ENCODE measurements around the gene ZDHHC11B.

The ZDHHC11B gene

GRCh38 chr5:675111-675870 lies 109.2 kb downstream of the ZDHHC11B start:
- Histone ChIP-seq H3K4me1 (peaks cover 0 to 41% (median 34%) of the 10 kb centered on the region in 4 donors), H3K27me3 (no peaks in the 10 kb centered on the region), H3K27ac (no peak overlapping the region), H3K36me3 (no peaks in the 10 kb centered on the region), H3K4me3 (no peak overlapping the region), H3K9me3 (no peaks in the 10 kb centered on the region)
- intact Hi-C loops (cut with DNase I; ENCODE audit: low total_unique reads), result no loop called here
- DNase-seq, result peak in 1 of 2 donors; percentile 15
- no peak for TF ChIP-seq CTCF (IDR thresholded peaks at IDR 0.05)

- TF ChIP-seq CTCF (IDR thresholded peaks at IDR 0.05), result no peak
- intact Hi-C loops (cut with DNase I; ENCODE audit: low total_unique reads), result loop anchor here (5.0 kb wide), 1 partner anchor 228 kb away; no protein-coding TSS in a partner anchor
- Histone ChIP-seq H3K4me3 (no peak overlapping the region), H3K27me3 (no peaks in the 10 kb centered on the region), H3K36me3 (no peaks in the 10 kb centered on the region), H3K9me3 (no peaks in the 10 kb centered on the region), H3K27ac (no peak overlapping the region), H3K4me1 (peaks cover 0 to 41% (median 34%) of the 10 kb centered on the region in 4 donors)
- DNase-seq, result peak in 1 of 2 donors; percentile 16
Observed at GRCh38 chr5:674630-675011, 109.9 kb downstream of the ZDHHC11B start.

- no peaks in the 10 kb centered on the region for H3K36me3 ChIP-seq
- DNase-seq, result peak in 1 of 2 donors; percentile 62
- intact Hi-C loops (cut with DNase I; ENCODE audit: low total_unique reads), result loop anchor here (5.0 kb wide), 1 partner anchor 228 kb away; no protein-coding TSS in a partner anchor
Observed at GRCh38 chr5:673831-674629, 110.5 kb downstream of the ZDHHC11B start.

GRCh38 chr5:673161-673830 lies 111.2 kb downstream of the ZDHHC11B start:
- DNase-seq, result peak in 1 of 2 donors; percentile 49
- intact Hi-C loops (cut with DNase I; ENCODE audit: low total_unique reads), result loop anchor here (5.0 kb wide), 1 partner anchor 229 kb away; no protein-coding TSS in a partner anchor
- Histone ChIP-seq H3K4me3 (peak overlapping the region in 1 of 2 donors; percentile 2), H3K4me1 (peaks cover 0 to 41% (median 34%) of the 10 kb centered on the region in 4 donors), H3K27me3 (no peaks in the 10 kb centered on the region), H3K36me3 (peaks cover 0 to 3% (median 0%) of the 10 kb centered on the region in 3 donors), H3K9me3 (no peaks in the 10 kb centered on the region), H3K27ac (no peak overlapping the region)
- no peak for TF ChIP-seq CTCF (IDR thresholded peaks at IDR 0.05)

More at GRCh38 chr5:673831-674629, 110.5 kb downstream of the ZDHHC11B start:
- Histone ChIP-seq H3K4me3 (no peak overlapping the region), H3K27ac (no peak overlapping the region), H3K4me1 (peaks cover 0 to 41% (median 34%) of the 10 kb centered on the region in 4 donors), H3K9me3 (no peaks in the 10 kb centered on the region), H3K27me3 (no peaks in the 10 kb centered on the region)
- TF ChIP-seq CTCF (IDR thresholded peaks at IDR 0.05), result no peak

Measured in tibial artery (tissue), 4 donors.